Measurements from ENCODE around the gene THADA.

GRCh38 chr2:43387092-43388062, 208.5 kb downstream of the THADA start:
- TF ChIP-seq CTCF (IDR thresholded peaks at IDR 0.05; ENCODE audit: low read depth, low read length), result no peak
- TF ChIP-seq EZH2phosphoT487 (IDR thresholded peaks at IDR 0.05; ENCODE audit: low read depth), result no peak
